Epidermal melanocyte (primary cell): ENCODE data around the gene HSFX4.
"Not testable (repeated sequence)": the region's sequence is repeated elsewhere in the genome, so short reads cannot be mapped to it uniquely, and the experiment has no call there.

Experiments
- DNase-seq: peaks from one replicate; pipeline ENCODE4 v3.0.0; 2011; ENCODE audit warnings: low spot score; ENCODE audit not compliant: insufficient read length

Gene HSFX4, protein sequence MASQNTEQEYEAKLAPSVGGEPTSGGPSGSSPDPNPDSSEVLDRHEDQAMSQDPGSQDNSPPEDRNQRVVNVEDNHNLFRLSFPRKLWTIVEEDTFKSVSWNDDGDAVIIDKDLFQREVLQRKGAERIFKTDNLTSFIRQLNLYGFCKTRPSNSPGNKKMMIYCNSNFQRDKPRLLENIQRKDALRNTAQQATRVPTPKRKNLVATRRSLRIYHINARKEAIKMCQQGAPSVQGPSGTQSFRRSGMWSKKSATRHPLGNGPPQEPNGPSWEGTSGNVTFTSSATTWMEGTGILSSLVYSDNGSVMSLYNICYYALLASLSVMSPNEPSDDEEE

DNA sequence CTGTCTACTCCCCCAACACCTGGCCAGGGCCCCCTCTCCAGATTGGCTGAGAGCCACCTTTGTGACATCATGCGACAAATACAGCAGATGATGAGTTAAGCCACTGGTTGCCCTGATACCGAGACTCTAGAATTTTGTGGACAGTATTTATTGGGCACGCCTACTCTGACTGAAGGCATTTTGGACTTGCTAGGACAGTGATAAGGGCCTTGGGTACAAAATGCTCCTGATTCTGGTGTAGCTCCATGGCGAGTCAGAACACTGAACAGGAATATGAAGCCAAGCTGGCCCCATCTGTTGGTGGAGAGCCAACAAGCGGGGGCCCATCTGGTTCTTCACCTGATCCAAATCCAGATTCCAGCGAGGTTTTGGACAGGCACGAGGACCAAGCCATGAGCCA, at the start of gene HSFX4:
Gene HSFX4, plus strand, starts transcription at position 174 of the 400 bp plus-strand sequence. Its CDS starts 72 bp downstream, at position 246.
- not testable (repeated sequence) for DNase-seq

DNA sequence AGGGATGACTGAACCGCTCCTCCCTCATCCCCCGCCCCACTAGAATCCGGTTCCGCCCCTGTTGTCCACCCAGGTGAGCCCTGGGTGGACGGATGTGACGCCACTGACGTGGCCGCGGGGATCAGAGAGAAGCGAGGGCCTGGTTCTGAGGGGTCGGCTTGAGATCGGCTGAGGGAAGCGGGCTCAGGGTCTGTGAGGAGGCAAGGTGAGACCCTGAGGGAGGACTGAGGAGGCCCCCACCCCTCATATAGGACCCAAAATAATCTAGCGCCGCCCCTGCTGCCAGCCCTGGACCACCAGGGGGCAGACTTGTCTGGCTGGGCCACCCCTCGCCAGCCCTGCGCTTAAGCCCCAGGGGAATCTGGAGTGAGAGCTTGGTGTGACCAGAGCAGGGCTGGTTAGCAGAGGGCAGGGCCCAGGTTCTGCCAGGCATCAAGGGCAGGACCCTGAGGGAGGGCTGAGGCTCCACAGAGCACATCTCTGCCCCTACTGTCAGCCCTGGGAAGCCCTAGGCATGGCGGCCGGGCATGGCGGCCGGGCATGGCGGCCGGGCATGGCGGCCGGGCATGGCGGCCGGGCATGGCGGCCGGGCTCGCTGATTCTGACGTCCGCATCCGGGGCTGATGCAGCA, 48.2 kb upstream of the HSFX4 start, which contains the start of gene MAGEA8:
Gene MAGEA8, plus strand, starts transcription at position 103 of the 631 bp plus-strand sequence. CDS start 3,090 bp downstream, outside the sequence.
- DNase-seq, result no peak

DNA sequence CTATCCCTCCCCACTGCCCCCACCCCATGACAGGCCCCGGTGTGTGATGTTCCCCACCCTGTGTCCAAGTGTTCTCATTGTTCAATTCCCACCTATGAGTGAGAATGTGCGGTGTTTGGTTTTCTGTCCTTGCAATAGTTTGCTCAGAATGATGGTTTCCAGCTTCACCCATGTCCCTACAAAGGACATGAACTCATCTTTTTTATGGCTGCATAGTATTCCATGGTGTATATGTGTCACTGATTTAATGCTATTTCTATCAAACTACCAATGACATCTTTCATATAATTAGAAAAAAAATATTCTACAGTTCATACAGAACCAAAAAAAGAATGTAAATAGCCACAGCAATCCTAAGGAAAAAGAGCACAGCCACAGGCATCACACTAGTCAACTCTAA, 38.5 kb upstream of the HSFX4 start:
- not testable (repeated sequence) for DNase-seq

DNA sequence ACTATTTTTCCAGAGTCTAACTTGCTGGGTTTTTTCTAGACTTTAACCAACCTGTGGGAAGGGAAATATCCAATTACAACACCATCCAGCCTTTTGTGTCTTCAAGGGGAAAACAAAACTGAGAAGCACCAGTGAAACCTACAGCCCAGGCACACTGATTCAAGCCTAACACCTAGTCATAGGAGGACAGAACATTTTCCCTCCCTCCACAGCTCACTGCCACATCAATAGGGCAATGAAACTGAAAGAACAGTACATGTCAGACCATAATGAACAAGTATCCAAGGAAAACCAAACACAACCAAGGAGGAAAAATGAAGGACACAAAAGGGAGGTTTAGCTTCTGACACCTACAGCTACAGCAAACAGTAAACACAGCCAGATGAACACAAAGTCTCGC, 30.8 kb upstream of the HSFX4 start:
- no peak for DNase-seq

DNA sequence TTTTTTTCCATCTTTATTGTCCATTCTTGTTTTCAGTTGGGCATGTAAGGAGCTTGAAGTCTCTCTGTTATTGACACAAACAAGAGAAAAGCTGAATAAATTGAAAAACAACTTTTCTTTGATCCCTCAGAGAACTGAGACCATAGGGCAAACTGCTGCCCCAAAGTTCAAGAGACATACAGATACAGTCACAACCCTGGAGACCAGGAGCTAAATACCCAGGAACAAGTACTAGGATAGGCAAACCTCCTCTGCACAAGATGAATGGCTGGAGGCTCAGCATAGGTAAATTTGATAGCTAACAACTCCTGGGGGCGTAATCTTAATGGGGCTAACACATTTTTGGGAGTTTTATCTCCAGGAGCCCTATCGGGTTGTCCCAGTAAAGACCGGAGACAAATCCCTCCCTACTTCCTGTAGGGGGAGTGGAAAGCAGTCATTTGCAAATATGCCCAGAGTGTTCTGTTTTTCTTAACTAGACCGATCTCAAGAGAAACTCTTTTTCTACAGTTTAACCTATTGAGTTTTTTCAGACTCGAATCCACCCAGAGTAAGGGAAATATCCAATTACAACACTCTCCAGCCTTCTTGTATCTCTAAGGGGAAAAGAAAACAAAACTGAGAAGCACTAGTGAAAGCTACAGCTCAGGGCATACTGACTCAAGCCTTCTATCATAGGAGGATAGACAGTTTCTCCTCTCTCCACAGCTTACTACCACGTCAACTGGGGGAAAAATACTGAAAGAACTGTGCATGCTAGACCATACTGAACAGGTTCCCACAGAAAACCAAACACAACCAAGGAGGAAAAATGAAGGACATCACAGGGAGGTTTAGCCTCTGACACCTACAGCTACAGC, 25.3 kb upstream of the HSFX4 start:
- DNase-seq, result no peak

DNA sequence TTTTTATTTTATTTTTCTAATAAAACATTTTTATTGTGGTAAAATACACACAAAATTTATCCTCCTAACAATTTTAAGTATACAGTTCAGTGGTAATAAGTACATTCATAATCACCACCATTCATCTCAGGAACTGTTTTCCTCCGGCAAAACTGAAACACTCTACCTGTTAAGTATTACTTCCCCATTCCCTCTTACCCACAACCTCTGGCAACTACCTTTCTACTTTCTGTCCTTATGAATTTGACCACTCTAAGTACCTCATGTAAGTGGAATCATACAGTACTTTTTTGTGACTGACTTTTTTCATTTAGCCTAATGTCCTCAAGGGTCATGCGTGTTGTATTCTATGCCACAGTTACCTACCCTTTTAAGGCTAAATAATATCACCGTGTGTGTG, 21.1 kb upstream of the HSFX4 start:
- no peak for DNase-seq

DNA sequence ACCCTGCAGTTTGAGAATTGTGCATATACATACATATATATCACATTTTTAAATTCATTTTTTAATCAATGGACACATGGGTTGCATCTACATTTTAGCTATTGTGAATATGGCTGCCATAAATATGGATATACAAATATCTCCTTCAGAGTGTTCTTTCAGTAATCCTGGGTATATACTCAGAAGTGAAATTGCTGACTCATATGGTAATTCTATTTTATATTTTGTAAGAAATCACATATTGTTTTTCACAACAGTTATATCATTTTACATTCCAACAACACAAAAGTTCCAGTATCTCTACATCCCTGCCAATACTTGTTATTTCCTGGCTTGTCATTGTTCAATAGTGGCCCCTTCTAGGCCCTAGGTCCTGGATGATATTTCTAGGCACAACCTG, 20.6 kb upstream of the HSFX4 start:
- no peak for DNase-seq

DNA sequence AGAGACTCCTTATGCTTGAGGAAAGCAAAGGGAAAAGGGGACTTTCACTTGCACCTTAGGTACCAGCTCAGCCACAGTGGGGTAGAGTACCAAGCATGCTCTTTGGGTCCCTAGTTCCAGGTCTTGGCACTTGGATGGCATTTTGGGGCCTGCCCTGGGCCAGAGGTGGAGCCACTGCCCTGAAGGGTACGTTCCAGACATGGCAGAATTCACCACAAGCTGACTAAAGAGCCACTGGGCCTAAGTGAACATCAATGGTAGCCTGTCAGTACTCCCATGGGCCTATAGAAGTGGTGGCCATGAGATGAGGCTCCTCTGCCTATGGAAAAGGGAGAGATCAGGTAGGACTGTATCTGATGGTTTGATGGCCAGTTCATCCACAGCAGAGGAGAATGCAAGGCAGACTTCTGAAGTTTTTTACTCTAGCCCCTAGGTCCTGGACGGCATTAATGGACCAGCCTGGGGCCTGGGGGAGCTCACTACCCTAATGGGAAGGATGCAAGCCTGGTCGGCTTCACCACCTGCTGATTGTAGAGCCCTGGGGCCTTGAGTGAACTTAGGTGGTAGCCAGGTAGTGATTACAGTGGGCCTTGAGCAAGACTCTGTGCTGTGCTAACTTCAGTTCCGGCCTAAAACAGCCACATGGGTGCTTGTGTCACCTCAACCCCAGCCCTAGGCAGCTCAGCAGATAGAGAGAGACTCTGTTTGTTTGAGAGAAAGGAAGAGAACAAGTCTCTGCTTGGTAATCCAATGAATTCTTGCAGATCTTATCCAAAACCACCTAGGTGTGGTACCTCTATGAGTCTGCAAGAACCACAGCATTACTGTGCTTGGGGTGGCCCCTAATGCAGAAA, 19.8 kb upstream of the HSFX4 start:
- DNase-seq, result no peak

DNA sequence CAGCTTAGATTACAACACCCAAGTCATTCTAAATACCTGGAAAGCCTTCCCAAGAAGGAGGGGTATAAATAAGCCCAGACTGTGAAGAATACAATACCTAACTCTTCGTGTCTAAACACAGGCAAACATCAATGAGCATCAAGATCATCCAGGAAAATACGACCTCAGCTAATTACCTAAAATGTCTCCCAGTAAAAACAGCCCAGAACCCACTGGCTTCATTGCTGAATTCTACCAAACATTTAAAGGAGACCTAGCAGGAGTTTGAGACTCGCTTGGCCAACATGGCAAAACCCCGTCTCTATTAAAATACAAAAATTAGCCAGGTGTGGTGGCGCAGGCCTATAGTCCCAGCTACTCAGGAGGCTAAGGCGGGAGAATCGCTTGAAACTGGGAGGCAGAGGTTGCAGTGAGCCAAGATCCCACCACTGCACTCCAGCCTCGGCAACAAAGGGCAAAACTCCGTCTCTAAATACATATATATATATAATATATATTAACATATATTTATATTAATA, 19.1 kb upstream of the HSFX4 start:
- DNase-seq, result no peak

DNA sequence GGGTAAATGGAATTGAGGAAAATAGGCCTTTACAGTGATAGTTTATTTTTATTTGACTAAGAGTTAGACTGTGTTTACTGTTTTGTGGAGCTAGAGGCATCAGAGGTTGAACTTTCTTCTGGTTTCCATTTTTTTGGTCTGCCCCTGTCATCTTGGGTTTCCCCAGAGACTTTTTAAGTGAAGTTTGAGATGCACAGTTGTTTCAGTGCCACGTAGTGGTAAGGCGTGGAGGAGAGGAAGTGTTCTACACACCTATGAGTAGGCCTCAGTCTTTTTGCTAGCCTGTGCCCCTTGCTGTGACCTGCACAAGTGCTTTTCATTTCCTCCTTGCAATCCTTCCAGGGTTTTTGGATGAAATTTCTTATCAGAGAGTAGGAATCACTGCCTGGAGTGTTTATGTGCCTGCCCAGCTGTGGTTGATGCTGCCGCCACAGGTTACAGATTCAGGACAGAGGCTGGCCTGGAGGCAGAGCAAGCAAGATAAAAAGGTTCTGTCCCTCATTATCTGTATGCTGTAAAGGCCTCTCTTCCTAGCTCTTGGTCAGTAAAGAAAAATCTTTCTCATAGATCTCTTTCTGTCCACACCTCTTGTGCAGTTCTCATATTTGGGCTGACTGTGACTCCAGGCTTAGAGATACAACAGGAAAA, 12.5 kb upstream of the HSFX4 start:
- peak; percentile 11 for DNase-seq

DNA sequence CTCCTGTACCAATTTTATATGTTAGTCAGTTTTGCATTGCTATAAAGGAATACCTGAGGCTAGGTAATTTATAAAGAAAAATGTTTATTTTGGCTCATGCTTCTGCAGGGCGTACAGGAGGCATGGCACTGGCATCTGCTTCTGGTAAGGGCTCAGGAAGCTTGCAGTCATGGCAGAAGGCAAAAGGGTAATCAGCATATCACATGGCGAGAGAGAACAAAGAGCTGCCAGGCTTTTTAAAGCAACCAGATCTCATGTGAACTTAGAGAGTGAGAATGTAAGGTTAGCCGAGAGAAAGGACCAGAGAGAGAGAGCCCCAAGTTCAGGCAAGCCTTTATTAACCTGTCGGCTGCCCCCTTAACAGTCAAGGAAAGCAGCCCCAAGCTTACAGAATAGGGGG, 5.5 kb upstream of the HSFX4 start:
- DNase-seq, result not testable (repeated sequence)

DNA sequence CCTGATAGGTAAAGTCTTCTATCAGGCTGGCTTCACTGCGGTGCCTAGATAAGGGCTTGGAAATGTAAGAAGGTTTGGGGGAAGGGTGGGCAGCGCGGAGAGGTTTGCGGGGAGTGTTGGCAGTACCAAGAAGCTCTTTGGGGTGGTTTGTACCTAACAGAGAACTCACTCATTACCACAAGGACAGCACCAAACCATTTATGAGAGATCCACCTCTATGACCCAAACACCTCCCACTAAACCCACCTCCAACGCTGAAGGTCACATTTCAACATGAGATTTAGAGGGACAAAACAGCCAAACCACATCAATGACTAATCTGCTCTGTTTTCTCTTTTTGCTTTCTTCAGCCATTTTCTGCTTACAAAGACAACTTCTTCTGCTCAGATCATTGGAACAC, 4.9 kb upstream of the HSFX4 start:
- DNase-seq, result not testable (repeated sequence)

DNA sequence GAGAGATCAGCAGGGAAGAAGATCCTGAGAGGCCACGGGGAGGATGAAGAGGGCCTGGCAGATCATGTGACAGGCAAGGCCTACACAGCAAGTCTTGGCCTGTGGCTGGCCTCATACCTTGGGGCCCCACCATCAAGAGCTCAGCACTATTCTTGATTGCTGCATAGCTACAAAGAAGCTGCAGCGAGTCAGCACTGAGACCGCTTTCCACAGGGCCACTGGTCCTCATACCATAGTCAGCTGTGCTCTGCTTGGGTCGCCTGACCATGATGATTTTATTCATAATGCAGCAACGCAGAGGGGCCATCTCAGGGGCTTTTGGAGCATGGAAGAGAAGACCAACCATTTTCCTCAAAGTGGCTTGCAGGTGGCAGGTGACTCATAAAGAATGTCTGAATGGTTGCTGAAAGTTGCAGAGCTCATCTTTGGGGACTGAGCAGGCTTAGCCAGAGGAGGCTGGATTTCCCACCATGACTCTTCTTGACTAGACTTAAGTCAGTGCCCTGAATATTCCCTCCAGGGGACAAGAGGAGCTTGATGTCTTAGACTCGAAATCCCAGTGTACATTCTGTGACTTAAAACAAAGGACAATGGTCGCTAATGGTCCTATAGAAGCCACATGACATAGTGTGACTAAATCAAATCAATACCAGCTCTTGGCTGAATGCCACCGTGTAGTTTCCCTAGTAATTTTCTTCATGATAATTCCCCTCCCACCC, 2.0 kb upstream of the HSFX4 start:
- DNase-seq, result not testable (repeated sequence)

DNA sequence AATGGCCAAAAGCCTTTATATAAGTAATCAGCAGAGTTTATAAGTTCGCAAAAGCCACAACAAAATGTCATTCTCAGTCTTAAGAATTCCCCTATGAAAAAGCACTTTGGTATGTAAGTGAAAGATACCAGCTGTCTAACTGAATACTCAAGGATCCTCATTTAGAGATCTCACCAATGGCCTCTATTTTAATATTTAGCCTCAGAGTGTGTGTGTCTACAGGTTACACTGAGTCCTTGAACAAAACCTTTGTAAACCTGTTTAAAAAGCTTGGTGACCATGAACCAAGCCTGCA, 1.5 kb upstream of the HSFX4 start:
- not testable (repeated sequence) for DNase-seq

DNA sequence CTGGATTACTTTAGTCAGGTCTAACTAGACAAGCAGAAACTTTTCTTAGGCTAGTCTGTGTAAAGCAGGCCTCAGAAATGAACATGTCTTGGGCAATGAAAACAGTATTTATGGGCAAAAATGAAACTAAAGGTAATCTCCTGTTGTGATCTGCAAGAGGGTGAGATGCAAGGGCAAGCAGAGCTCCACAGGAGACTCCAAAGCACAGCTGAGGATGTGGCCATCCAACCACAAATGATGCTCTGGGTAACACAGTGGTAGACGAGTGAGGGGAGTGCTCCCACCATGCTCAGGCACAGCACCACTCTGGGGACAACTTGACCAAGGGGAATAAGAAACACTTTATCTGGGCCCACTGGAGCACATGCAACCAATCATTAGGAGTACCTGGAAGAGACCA, 738 bp upstream of the HSFX4 start:
- not testable (repeated sequence) for DNase-seq

DNA sequence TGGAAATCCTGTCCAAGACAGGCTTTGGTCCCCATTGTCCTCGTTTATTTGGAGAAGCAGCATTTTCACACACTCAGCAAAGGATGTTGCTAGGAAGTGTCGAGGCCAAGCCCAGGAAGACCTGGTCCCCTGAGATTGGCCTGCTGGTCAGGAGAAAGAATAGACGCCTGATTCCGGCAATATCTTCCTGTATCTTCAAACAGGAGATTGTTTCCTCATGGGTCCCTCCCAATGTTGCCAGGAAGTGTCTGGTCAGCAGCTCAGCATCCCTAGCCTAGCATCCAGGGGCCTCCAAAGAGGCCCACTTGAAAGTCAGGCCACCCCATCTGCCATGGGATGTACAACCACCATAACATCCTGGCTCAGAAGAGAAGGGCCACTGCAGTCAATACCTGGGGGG, 2.0 kb downstream of the HSFX4 start:
- not testable (repeated sequence) for DNase-seq

DNA sequence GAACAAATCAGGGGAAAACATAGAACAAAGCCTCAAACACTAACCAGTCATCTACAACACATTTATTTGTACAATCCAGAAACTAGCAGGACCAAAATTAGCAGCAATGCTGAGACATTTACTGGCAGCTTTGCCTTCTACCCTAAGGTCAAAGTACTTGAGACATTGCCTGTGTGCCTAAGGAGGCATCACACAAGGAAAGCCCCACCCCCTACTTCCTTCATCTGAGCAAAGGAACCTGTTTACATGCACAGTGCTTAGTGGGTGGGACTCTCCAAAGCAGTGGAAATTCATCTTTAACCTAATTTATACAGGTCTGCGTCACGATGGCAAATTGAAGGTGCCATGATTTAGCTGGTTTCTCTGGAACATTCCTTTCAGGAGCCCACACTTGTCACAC, 2.8 kb downstream of the HSFX4 start:
- DNase-seq, result not testable (repeated sequence)

DNA sequence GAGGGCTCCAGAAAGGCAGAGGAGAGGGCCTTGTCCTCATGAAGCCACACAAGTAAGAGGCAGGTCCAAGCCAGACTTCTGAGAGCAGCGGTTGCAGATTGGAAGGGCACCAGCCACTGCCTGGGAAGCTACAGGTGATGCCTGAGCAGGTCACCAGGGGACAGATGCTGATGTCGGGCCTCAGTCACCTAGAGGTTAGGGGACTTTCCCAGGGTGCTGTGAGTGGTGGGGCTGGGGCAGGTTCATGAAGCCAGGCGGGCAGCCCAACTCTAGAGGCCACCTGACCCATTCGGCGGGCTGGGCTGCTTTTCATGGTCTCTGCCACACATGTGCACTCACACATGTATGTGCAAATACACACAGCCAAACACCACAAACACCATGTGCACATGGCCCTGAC, 3.6 kb downstream of the HSFX4 start:
- DNase-seq, result not testable (repeated sequence)

DNA sequence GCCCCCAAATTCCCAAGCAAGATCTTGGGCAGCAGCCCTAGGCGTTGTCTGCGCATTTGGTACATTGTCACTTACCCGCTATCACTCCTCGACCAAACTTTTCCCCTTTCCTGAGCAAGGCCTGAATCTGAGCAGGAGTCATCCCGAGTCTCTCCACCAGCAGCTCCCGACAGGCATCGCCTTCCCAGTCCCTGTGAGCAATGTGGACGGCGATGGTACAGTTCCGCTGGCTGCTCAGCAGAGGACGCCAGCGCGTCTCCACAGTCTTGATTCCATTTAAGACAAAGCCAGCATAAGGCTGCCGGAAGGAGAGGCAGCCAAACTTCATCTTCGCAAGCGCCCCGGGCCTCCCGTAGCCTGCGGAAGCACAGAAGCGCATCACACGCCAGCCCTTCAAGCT, 4.2 kb downstream of the HSFX4 start:
- DNase-seq, result not testable (repeated sequence)

DNA sequence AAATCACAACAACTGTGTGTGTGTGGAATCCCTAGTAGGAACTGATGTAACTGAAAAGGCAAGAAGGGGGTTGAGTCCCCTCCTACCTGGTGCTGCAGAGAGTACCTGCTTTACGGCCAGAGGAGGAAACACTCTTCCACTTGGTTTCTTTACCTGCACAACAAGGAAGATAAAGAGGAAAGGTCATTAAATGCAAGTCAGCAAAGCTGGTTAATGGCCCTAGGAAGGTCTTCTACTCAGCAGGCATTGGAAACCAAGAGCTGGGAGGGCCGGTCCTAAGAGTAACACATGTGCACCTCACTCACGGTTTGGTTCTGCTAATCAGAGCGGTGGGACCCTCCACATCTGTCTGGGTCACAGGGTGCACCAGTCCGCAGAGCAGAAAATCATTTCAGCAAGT, 8.0 kb downstream of the HSFX4 start:
- DNase-seq, result not testable (repeated sequence)
